Activated CD4-positive, alpha-beta T cell treated with anti-CD3 and anti-CD28 coated beads, Interleukin-2, Interleukin-4, amounts not matched to agents 100 ng/mL and 50 ng/mL, durations not matched to agents 16 hours and 8 hours (primary cell): ENCODE results near the gene SLC13A1.
A peak's percentile ranks its signal among the peaks of the same experiment; 100 is the strongest.

Source experiments
- DNase-seq: peaks from one replicate; pipeline ENCODE4 v3.0.0-alpha.2; 2020; ENCODE audit warnings: low spot score

Gene SLC13A1

GRCh38 chr7:123191132-123191531, 8.6 kb downstream of the SLC13A1 start:
- DNase-seq = no peak

- peak; percentile 53 for DNase-seq
Measured at GRCh38 chr7:123190109-123190831, 9.5 kb downstream of the SLC13A1 start.

DNA sequence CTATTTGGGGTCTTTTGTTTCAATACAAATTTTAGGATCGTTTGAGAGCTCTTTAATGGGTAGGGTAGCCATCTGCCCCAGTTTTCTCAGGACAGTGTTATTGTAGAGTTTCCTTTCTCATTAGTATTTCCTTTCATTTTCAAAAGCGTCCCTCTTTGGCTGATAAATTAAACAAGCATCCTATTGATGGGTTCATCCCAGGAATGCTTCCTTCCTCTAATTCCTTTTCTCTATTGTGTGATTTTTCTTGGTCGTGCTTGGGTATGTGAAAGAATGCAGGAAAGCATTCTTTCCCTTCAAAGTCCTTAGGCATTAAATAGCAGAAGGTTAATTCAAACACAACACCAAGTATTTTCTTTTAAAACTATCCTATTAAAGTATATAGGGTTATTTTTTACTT, 14.0 kb downstream of the SLC13A1 start:
- no peak for DNase-seq

- no peak for DNase-seq
Measured at GRCh38 chr7:123184271-123184670, 15.5 kb downstream of the SLC13A1 start.

DNA sequence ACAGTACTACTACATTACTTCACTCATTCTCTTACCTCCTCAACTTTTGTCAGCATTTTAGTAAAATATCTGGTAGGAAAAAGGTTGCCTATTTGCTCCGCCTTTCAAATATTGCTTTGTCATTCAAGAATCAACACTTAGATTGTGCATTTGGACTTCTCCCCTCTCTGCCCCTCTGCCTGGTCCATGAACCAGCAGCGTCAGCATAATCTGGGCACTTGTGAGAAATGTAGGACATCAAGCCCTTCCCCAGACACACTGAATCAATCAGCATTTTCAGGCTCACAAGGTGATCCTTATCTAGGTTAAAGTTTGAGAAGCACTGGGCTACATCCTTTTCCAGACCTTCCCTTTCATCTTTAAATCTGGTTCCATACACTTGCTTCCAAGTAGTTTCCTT, 16.3 kb downstream of the SLC13A1 start:
- DNase-seq = no peak

DNA sequence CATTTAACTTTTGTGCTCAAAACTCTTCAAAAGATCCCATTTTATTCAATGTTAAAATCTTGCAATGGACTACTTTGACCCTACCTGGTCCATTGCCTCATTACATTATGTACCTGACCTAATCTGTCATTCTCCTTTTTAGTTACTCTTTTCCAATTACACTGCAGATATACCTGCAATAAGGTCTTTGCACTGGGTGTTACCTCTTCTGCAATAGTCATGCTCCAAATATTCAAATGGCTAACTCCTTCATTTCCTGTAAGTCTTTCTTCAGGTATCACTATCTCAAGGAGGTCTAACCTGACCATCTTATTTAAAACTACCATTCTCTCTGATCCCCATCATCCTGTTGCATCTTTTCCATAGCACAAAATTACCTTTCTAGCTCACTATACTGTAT, 22.3 kb downstream of the SLC13A1 start:
- DNase-seq = no peak

DNA sequence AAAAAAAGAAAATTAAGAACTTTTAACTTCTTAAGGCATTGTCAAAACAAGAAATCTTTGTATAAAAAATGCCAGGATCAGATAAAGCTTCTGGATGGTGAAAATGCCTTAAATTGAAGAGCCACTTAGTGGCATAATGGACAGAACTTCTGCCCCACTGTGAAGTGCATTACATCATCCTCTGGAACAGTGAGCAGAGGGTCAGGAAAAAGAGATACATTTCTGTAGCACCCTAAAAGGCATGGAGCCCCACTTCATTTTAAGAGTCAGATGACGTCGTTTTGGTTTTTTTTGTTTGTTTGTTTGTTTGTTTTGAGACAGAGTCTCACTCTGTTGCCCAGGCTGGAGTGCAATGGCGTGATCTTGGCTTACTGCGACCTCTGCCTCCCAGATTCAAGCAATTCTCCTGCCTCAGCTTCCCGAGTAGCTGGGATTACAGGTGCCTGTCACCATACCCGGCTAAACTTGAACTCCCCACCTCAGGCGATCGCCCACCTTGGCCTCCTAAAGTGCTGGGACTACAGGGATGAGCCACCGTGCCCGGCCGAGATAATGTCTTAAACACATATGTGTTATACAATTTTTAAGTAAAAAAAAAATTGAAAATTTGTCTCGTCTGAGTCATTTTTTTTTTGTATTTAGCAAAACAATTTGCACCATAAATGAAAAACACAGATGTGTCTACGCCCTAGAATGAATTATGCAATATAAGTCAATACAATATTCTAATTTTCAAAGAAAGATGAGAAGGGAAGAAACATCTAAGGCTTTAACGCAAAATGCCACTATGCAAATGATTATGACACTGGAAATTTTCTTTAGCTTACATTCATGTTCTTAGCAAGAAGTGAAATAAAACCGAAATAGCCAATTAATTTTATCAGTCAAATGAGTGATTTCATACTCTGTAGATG, 29.2 kb downstream of the SLC13A1 start:
- DNase-seq = no peak

- no peak for DNase-seq
Measured at GRCh38 chr7:123169065-123169464, 30.7 kb downstream of the SLC13A1 start.

- DNase-seq = no peak
Measured at GRCh38 chr7:123157606-123158005, 42.2 kb downstream of the SLC13A1 start.

GRCh38 chr7:123155571-123155970, 44.2 kb downstream of the SLC13A1 start:
- DNase-seq = no peak

- peak; percentile 65 for DNase-seq
Measured at GRCh38 chr7:123154231-123154860, 45.4 kb downstream of the SLC13A1 start.

DNA sequence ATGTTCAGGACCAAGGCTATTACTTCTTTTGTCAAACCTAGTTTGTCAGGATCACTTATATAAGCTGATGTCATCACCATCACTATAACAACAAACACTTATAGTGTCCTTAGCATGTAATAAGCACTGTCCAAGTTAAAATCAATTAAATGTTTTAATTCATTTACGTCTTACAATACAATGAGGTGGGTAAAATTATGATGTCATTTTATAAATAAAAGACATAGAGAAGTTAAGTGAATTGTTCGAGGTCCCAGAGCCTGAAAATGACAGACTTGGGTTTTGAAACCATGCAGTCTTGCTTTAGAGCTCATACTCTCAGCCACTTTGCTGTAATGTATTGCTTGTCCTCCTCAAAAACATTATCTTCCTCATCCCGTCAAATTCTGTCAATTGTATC, 48.3 kb downstream of the SLC13A1 start:
- no peak for DNase-seq

GRCh38 chr7:123148813-123149212, 51.0 kb downstream of the SLC13A1 start:
- DNase-seq = no peak

DNA sequence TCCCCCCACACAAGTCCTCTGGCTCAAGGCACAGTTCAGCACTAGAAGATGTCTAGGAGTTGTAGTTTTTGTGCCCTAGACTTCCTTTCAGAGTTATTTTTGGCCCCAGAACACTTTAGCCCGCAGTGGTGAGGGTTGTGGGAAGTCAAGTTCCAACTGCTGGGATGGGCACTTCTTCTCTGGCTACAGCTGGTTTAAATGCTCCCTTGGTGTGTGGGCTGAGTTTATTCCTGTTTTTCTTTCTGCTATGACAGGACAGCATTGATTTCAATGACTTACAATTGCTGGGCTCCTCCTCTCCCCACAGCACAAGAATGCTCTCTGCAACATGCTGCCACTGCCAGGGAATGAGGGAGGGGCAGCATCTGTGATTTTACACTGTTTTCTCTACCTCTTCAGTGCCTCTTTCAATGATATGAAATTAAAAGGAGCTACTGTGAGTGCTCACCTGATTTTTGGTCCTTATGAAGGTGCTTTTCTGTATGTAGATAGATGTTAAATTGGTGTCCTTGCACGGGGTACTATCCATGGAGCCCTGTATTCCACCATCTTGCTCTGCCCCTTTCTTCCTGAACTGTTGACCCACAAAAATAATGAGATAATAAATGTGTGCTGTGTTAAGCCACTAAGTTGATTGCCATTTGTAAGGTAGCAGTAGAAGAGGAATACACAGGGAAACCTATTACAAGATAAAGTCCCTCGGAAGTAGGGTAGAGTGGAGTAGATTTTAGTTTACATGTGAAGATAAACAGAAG, 56.3 kb downstream of the SLC13A1 start:
- DNase-seq = no peak

GRCh38 chr7:123140561-123140960, 59.2 kb downstream of the SLC13A1 start:
- no peak for DNase-seq

- DNase-seq = no peak
Measured at GRCh38 chr7:123135960-123136359, 63.8 kb downstream of the SLC13A1 start.

DNA sequence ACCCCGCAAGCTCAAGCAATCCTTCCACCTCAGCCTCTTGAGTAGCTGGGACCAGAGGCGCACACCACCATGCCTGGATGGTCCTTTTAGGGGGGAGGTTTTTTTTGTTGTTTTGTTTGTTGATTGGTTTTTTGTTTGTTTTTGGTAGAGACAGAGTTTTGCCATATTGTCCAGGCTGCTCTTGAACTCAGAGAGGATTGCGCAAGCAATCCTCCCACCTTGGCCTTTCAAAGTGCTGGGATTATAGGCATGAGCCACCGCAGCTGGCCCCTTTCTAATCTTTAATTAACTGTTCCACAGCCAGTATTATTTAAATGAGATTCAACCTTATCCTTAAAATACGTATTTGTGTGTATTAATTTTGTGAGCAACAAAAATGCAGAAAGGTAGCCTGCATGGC, 65.8 kb downstream of the SLC13A1 start:
- DNase-seq = no peak

DNA sequence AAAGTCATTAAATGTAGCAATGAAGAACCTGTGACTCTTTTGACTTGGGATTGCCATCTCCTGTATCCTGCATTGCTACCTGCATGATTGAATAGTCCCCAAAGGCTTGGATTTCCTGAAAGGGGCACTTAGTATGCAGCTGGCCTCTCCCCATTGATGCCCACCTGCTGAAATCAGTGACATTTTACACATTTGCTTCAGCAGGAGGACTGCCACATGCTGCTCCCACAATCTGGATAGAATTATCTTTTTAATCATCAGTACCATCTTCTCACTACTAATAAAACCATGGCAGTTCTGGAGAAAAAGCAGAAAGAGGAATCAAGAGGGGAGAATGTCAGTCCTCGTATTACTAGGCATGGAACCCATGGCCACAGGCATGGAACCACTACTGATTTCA, 67.8 kb downstream of the SLC13A1 start:
- DNase-seq = no peak

- DNase-seq = no peak
Measured at GRCh38 chr7:123131556-123131955, 68.2 kb downstream of the SLC13A1 start.

DNA sequence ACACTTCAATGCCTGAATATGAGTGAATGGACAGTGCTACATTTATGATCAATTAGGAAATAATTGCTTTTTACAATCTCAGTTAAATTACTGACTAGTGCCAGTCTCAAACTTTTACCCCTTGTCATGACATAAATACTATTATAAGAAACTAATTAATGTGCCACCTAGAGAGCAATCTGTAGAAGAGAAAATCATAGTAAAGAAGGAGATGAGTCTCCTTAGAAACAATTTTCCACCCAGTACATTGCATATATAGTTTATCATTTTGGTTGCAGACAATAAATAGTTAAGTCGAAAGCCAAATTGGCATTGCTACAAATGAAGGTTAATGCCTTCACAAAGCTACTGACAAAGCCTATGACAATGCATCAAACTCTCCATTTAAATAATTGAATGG, 68.6 kb downstream of the SLC13A1 start:
- no peak for DNase-seq

DNA sequence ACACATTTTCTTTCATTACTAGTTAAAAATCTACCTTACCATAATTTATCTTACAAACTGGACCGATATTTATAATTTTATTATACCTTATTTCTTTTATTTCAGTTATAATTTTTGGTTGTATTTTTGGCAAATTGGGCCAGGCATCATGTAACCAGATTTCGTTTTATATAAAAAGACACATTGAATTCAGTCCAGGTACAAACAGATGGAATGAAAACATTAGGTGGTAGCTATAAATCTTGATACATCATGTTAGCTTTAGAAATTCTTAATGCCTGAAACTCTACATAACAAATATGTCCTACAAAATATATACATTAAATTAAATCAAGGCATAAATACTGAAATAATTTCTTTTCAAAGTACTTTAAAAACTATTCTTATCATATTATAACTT, 73.1 kb downstream of the SLC13A1 start:
- no peak for DNase-seq

- DNase-seq = no peak
Measured at GRCh38 chr7:123126171-123126570, 73.6 kb downstream of the SLC13A1 start.
